Liver (tissue), 9 donors: ENCODE results near the gene NLRP6. TPM values are rescaled to one million over a fixed set of nuclear protein-coding genes. Genes with fewer than 3 reads are reported as not detected.

Source experiments
- DNase-seq: peaks from one replicate; pipeline ENCODE4 v3.0.0-alpha.2; 2017; ENCODE audit warnings: low spot score
- H3K27ac ChIP-seq, 2 donors: one replicate each; pipeline ENCODE4 v1.7.0; 2013; ENCODE audit warnings: inconsistent platforms in 2 of 2, low read length in 2 of 2, control low read depth in 1 of 2, low read depth in 1 of 2, mild to moderate bottlenecking in 1 of 2
- H3K27me3 ChIP-seq, 4 donors: one replicate each; pipeline versions ENCODE4 v1.6.1 to v1.7.0; 2013; ENCODE audit warnings: low read length in 3 of 4, inconsistent platforms in 1 of 4, mild to moderate bottlenecking in 1 of 4, moderate library complexity in 1 of 4; ENCODE audit not compliant: control insufficient read depth in 4 of 4, insufficient read depth in 4 of 4
- H3K36me3 ChIP-seq, 4 donors: one replicate each; pipeline versions ENCODE4 v1.6.1 to v1.7.0; 2013; ENCODE audit warnings: low read length in 3 of 4, mild to moderate bottlenecking in 3 of 4, low read depth in 1 of 4, moderate library complexity in 1 of 4; ENCODE audit not compliant: control insufficient read depth in 4 of 4, insufficient read depth in 3 of 4
- H3K4me1 ChIP-seq, 4 donors: one replicate each; pipeline versions ENCODE4 v1.6.1 to v1.7.0; 2013; ENCODE audit warnings: low read length in 3 of 4, mild to moderate bottlenecking in 3 of 4, moderate library complexity in 1 of 4; ENCODE audit not compliant: control insufficient read depth in 4 of 4, insufficient read depth in 4 of 4
- H3K4me3 ChIP-seq, 3 donors: one replicate each; pipeline versions ENCODE4 v1.6.1 to v1.7.0; 2013; ENCODE audit warnings: low read length in 3 of 3, control low read depth in 1 of 3, low read depth in 1 of 3, mild to moderate bottlenecking in 1 of 3
- H3K9ac ChIP-seq, 2 donors: one replicate each; pipeline ENCODE4 v1.7.0; 2013; ENCODE audit warnings: low read length in 2 of 2, mild to moderate bottlenecking in 2 of 2, moderate library complexity in 2 of 2, control low read depth in 1 of 2, low read depth in 1 of 2
- H3K9me3 ChIP-seq, 4 donors: one replicate each; pipeline versions ENCODE4 v1.6.1 to v1.7.0; 2013; ENCODE audit warnings: low read length in 3 of 4; ENCODE audit not compliant: control insufficient read depth in 4 of 4
- ATF3 ChIP-seq: IDR thresholded peaks from 2 replicates; pipeline ENCODE4 v1.6.1; 2016; ENCODE audit warnings: antibody characterized with exemption
- CTCF ChIP-seq: fragments of 150-350 bp; IDR thresholded peaks from 2 replicates; pipeline ENCODE4 v1.5.1; 2017; ENCODE audit warnings: improper control_type of control experiment, low read depth, low read length; ENCODE audit not compliant: missing input control
- EGR1 ChIP-seq, 2 donors: IDR thresholded peaks; 2 replicates each; pipeline ENCODE4 v1.6.1; 2016 to 2018; ENCODE audit warnings: antibody characterized with exemption in 2 of 2, low read depth in 2 of 2
- FOXA1 ChIP-seq: IDR thresholded peaks from 2 replicates; pipeline ENCODE4 v1.6.1; 2016; ENCODE audit warnings: antibody characterized with exemption
- FOXA2 ChIP-seq: IDR thresholded peaks from 2 replicates; pipeline ENCODE4 v1.6.1; 2016; ENCODE audit warnings: antibody characterized with exemption
- GABPA ChIP-seq, 2 donors: IDR thresholded peaks in 1 of 2; conservative IDR thresholded peaks in 1 of 2; 2 replicates each; pipeline ENCODE4 v1.6.1; 2016; ENCODE audit warnings: antibody characterized with exemption in 2 of 2, mild to moderate bottlenecking in 1 of 2, moderate library complexity in 1 of 2
- HNF4A ChIP-seq, 2 donors: conservative IDR thresholded peaks; 2 replicates each; pipeline ENCODE4 v1.6.1; 2016; ENCODE audit warnings: antibody characterized with exemption in 2 of 2, mild to moderate bottlenecking in 2 of 2
- HNF4G ChIP-seq: IDR thresholded peaks from 2 replicates; pipeline ENCODE4 v1.6.1; 2016; ENCODE audit warnings: antibody characterized with exemption
- JUND ChIP-seq, 2 donors: IDR thresholded peaks; 2 replicates each; pipeline ENCODE4 v1.6.1; 2016; ENCODE audit warnings: antibody characterized with exemption in 2 of 2
- MAX ChIP-seq: IDR thresholded peaks from 2 replicates; pipeline ENCODE4 v1.6.1; 2016; ENCODE audit warnings: antibody characterized with exemption
- NR2F2 ChIP-seq: IDR thresholded peaks from 2 replicates; pipeline ENCODE4 v1.6.1; 2016; ENCODE audit warnings: antibody characterized with exemption
- RAD21 ChIP-seq, 2 donors: IDR thresholded peaks; 2 replicates each; pipeline ENCODE4 v1.6.1; 2016; ENCODE audit warnings: antibody characterized with exemption in 2 of 2, mild to moderate bottlenecking in 2 of 2
- REST ChIP-seq: IDR thresholded peaks from 2 replicates; pipeline ENCODE4 v1.6.1; 2016; ENCODE audit warnings: antibody characterized with exemption, mild to moderate bottlenecking
- RXRA ChIP-seq, 2 donors: IDR thresholded peaks; 2 replicates each; pipeline ENCODE4 v1.6.1; 2017 to 2018; ENCODE audit warnings: antibody characterized with exemption in 2 of 2, mild to moderate bottlenecking in 1 of 2
- SP1 ChIP-seq: IDR thresholded peaks from 2 replicates; pipeline ENCODE4 v1.6.1; 2018; ENCODE audit warnings: antibody characterized with exemption, mild to moderate bottlenecking
- TAF1 ChIP-seq: conservative IDR thresholded peaks from 2 replicates; pipeline ENCODE4 v1.6.1; 2016; ENCODE audit warnings: antibody characterized with exemption, mild to moderate bottlenecking
- YY1 ChIP-seq: IDR thresholded peaks from 2 replicates; pipeline ENCODE4 v1.6.1; 2016; ENCODE audit warnings: antibody characterized with exemption, mild to moderate bottlenecking
- ZBTB33 ChIP-seq: IDR thresholded peaks from 2 replicates; pipeline ENCODE4 v1.6.1; 2016; ENCODE audit warnings: antibody characterized with exemption
- WGBS: extraction: QIAGEN DNeasy Blood & Tissue Kit; methylation state at CpG from one replicate; pipeline ENCODE4 v1.1.7; 2013; 5-methylcytosine and 5-hydroxymethylcytosine counted together
- polyA plus RNA-seq, 2 donors: library from polyadenylated mRNA; stranded (reverse) in 1 of 2; unstranded in 1 of 2; fragments of 200-250 nt in 1 of 2; fragments of >200 nt in 1 of 2; fragmentation: Nextera tagmentation in 1 of 2; extraction: Ambion mirVana in 1 of 2; gene quantifications; one replicate each; pipeline versions ENCODE4 v1.2.1 to v1.2.3, GENCODE V29; 2013 to 2015
- total RNA-seq, 2 donors: library from RNA; depleted of rRNA; stranded (reverse); fragments of >200 nt; gene quantifications; one replicate each; pipeline ENCODE4 v1.2.3, GENCODE V29; 2014
- donor health status: healthy.
- donor health status: healthy.
- donor health status: healthy.
- donor health status: healthy.
- donor health status: healthy.

Gene NLRP6
- total and polyA plus RNA-seq, 4 donors = 0.05 to 5.7 (median 0.97) TPM

- 29% methylated on average over 20 of the region's 20 CpGs for WGBS
- H3K27me3 ChIP-seq = no peaks in the 10 kb centered on the region
- no peak overlapping the region for H3K27ac ChIP-seq
- no peak overlapping the region for H3K4me3 ChIP-seq
- H3K9me3 ChIP-seq = no peaks in the 10 kb centered on the region
- H3K9ac ChIP-seq = no peak overlapping the region
- no peak for TF ChIP-seq HNF4A (conservative IDR thresholded peaks at IDR 0.05)
- TF ChIP-seq RXRA (IDR thresholded peaks at IDR 0.05) = no peak
- no peak for TF ChIP-seq ATF3
- no peak for TF ChIP-seq FOXA1
- no peak for TF ChIP-seq MAX
- no peak for TF ChIP-seq REST
- no peak for TF ChIP-seq TAF1
- TF ChIP-seq HNF4G = no peak
- no peak for TF ChIP-seq FOXA2
- no peak for TF ChIP-seq JUND (IDR thresholded peaks at IDR 0.05)
- no peak for TF ChIP-seq SP1
- TF ChIP-seq ZBTB33 = no peak
- TF ChIP-seq YY1 = no peak
- TF ChIP-seq EGR1 (IDR thresholded peaks at IDR 0.05; ENCODE audit: low read depth in 2 of 2) = no peak
- no peak for TF ChIP-seq GABPA (IDR thresholded peaks at IDR 0.05 in 1 of 2, conservative IDR thresholded peaks at IDR 0.05 in 1 of 2)
- TF ChIP-seq NR2F2 = no peak
- no peak for TF ChIP-seq CTCF
- no peak for TF ChIP-seq RAD21 (IDR thresholded peaks at IDR 0.05)
- no peak for DNase-seq
- H3K36me3 ChIP-seq = no peaks in the 10 kb centered on the region
- peaks cover 0 to 2% (median 2%) of the 10 kb centered on the region in 4 donors for H3K4me1 ChIP-seq
Measured at GRCh38 chr11:299951-300735, 21.9 kb downstream of the NLRP6 start.
